ENCODE data around the gene AKR1E2. TPM values are rescaled to one million over a fixed set of nuclear protein-coding genes. Genes with fewer than 3 reads are reported as not detected.

The AKR1E2 gene
- total and polyA plus RNA-seq, 2 of the 8 experiments (the other 6 are each of a cell fraction or from before 2014, with no cell fraction given), result 2.6 to 3.5 TPM

GRCh38 chr10:4865945-4866661 is 40.1 kb downstream of the AKR1E2 start:
- Histone ChIP-seq H2BK15ac (ENCODE audit: low read length) (no peak overlapping the region), H4K91ac (replicated peaks; ENCODE audit: insufficient read length, low read length) (no peak overlapping the region), H4K20me1 (replicated peaks in 1 of 2; ENCODE audit: control insufficient read depth in 1 of 2, insufficient read depth in 2 of 2, low read length in 2 of 2) (no peaks in the 10 kb centered on the region), H3K27me3 (replicated peaks in 1 of 4; ENCODE audit: control insufficient read depth in 3 of 4, extremely low read depth in 1 of 4, insufficient read depth in 3 of 4, low read length in 3 of 4) (no peaks in the 10 kb centered on the region), H3K23ac (ENCODE audit: insufficient read length) (no peak overlapping the region), H4K5ac (ENCODE audit: insufficient read length, low read depth, low read length) (no peak overlapping the region), H3K56ac (replicated peaks; ENCODE audit: insufficient read length, low read depth, low read length) (no peak overlapping the region), H4K8ac (ENCODE audit: extremely low read depth, insufficient read depth, low read length) (no peak overlapping the region), H2BK12ac (ENCODE audit: low read depth, low read length) (no peak overlapping the region), H3K23me2 (ENCODE audit: low read depth, low read length) (no peaks in the 10 kb centered on the region), H3K79me2 (ENCODE audit: control insufficient read depth in 1 of 2, insufficient read depth in 2 of 2, low read length in 2 of 2) (no peaks in the 10 kb centered on the region), H2AFZ (ENCODE audit: low read length) (0 out of 2 replicates have a peak overlapping the region, but pooled peaks have one; percentile 60), H3K18ac (ENCODE audit: extremely low read depth, low read length) (no peak overlapping the region), H2AK5ac (ENCODE audit: low read depth, low read length) (no peak overlapping the region), H3K14ac (ENCODE audit: insufficient read length) (no peak overlapping the region), H3K4ac (replicated peaks; ENCODE audit: insufficient read length, low read depth, low read length) (no peak overlapping the region), H2BK120ac (replicated peaks; ENCODE audit: low read depth, low read length) (no peak overlapping the region), H3K9me3 (ENCODE audit: insufficient read depth in 2 of 2, low read depth in 1 of 2, low read length in 1 of 2) (no peaks in the 10 kb centered on the region), H3K4me2 (ENCODE audit: insufficient read depth in 1 of 2, low read depth in 2 of 2, low read length in 2 of 2) (peak overlapping the region in 1 of 2 experiments; percentile 21; a peak in 1 of 4 replicates), H3K9ac (replicated peaks in 1 of 4; ENCODE audit: extremely low read depth in 1 of 4, low read depth in 3 of 4, low read length in 3 of 4) (no peak overlapping the region), H2BK5ac (ENCODE audit: low read depth, low read length) (no peak overlapping the region), H3K79me1 (ENCODE audit: low read depth, low read length) (no peaks in the 10 kb centered on the region), H3K36me3 (ENCODE audit: control insufficient read depth in 2 of 4, insufficient read depth in 4 of 4, low read length in 3 of 4) (no peaks in the 10 kb centered on the region), H3K4me3 (ENCODE audit: extremely low read depth in 1 of 4, insufficient read depth in 2 of 4, low read depth in 3 of 4, low read length in 4 of 4) (no peak overlapping the region; a peak in 2 of 8 replicates), H2BK20ac (ENCODE audit: low read length) (no peak overlapping the region), H3K27ac (ENCODE audit: low read depth, low read length) (no peak overlapping the region), H3K4me1 (replicated peaks in 1 of 4; ENCODE audit: control insufficient read depth in 3 of 4, insufficient read depth in 4 of 4, low read length in 3 of 4) (peaks cover 0 to 3% (median 0%) of the 10 kb centered on the region in 4 experiments; a peak in 1 of 7 replicates)
- CTCF ChIA-PET (ENCODE audit: partially characterized antibody), result interaction anchor here (1.0 to 3.9 kb wide), 2 partner anchors 16 to 17 kb away, joined by 4 to 24 read pairs; no protein-coding TSS in a partner anchor
- POLR2A ChIA-PET (ENCODE audit: partially characterized antibody), result no interaction called here
- 77% methylated on average over 7 of the region's 7 CpGs; no CpG with 5 or more reads in 1 of the 2 experiments for WGBS, 2 experiments (ENCODE audit: extremely low coverage in 1 of 2, insufficient coverage in 1 of 2, insufficient read length in 1 of 2, insufficient replicate concordance in 2 of 2, low coverage in 1 of 2, low lambda C conversion rate in 2 of 2, missing lambda C conversion rate in 1 of 2)
- no peak for DNase-seq (ENCODE audit: low read depth in 1 of 2, low spot score in 2 of 2)
- no peak for FAIRE-seq
- no peak for TF ChIP-seq JUN (IDR thresholded peaks at IDR 0.05; ENCODE audit: low read depth, low read length)
- TF ChIP-seq RXRA (IDR thresholded peaks at IDR 0.05; ENCODE audit: insufficient read depth, low read depth, low read length), result no peak
- TF ChIP-seq SIX5 (IDR thresholded peaks at IDR 0.05; ENCODE audit: low read depth, low read length), result no peak
